Stimulated activated CD4-positive, alpha-beta T cell treated with anti-CD3 and anti-CD28 coated beads, Interleukin-4, amount 100 ng/mL, for 24 hours (primary cell): ENCODE measurements around the gene EPHB2.

Source experiments
- DNase-seq: peaks from one replicate; pipeline ENCODE4 v3.0.0-alpha.2; 2020

EPHB2 gene

GRCh38 chr1:22865736-22866135 is 155.1 kb downstream of the EPHB2 start:
- DNase-seq, result no peak

GRCh38 chr1:22866868-22867267 is 156.2 kb downstream of the EPHB2 start:
- no peak for DNase-seq

- DNase-seq, result no peak
These were observed 157.7 kb downstream of the EPHB2 start for GRCh38 chr1:22868331-22868730.

- no peak for DNase-seq
These were observed 158.7 kb downstream of the EPHB2 start for GRCh38 chr1:22869325-22869724.

- no peak for DNase-seq
These were observed 159.7 kb downstream of the EPHB2 start for GRCh38 chr1:22870201-22870871.

GRCh38 chr1:22872981-22873664 is 162.5 kb downstream of the EPHB2 start:
- no peak for DNase-seq

- no peak for DNase-seq
These were observed 164.1 kb downstream of the EPHB2 start for GRCh38 chr1:22874785-22875184.

- DNase-seq, result no peak
These were observed 164.6 kb downstream of the EPHB2 start for GRCh38 chr1:22875241-22875640.

- no peak for DNase-seq
These were observed 165.2 kb downstream of the EPHB2 start for GRCh38 chr1:22875841-22876240.

GRCh38 chr1:22876359-22877111 is 165.9 kb downstream of the EPHB2 start:
- DNase-seq, result no peak

GRCh38 chr1:22877112-22877915 is 166.7 kb downstream of the EPHB2 start:
- no peak for DNase-seq

GRCh38 chr1:22877980-22878379 is 167.3 kb downstream of the EPHB2 start:
- no peak for DNase-seq

- no peak for DNase-seq
These were observed 168.0 kb downstream of the EPHB2 start for GRCh38 chr1:22878626-22879025.

- DNase-seq, result no peak
These were observed 168.8 kb downstream of the EPHB2 start for GRCh38 chr1:22879445-22879844.

- no peak for DNase-seq
These were observed 169.5 kb downstream of the EPHB2 start for GRCh38 chr1:22880174-22880601.

- DNase-seq, result no peak
These were observed 172.8 kb downstream of the EPHB2 start for GRCh38 chr1:22883406-22883805.

- no peak for DNase-seq
These were observed 174.3 kb downstream of the EPHB2 start for GRCh38 chr1:22884806-22885530.

- no peak for DNase-seq
These were observed 175.6 kb downstream of the EPHB2 start for GRCh38 chr1:22886211-22886610.

GRCh38 chr1:22887491-22887890 is 176.9 kb downstream of the EPHB2 start:
- DNase-seq, result no peak

GRCh38 chr1:22888320-22889075 is 177.9 kb downstream of the EPHB2 start:
- no peak for DNase-seq

- no peak for DNase-seq
These were observed 178.7 kb downstream of the EPHB2 start for GRCh38 chr1:22889213-22889827.
